Heart left ventricle (tissue), 16 donors: Measurements from ENCODE around the gene APOBEC3H. TPM values are rescaled to one million over a fixed set of nuclear protein-coding genes. Genes with fewer than 3 reads are reported as not detected.

Source experiments
- ATAC-seq, 4 donors: fragments of 200-7000 bp; cut with Tn5 transposase; one replicate each; pipeline ENCODE4 v1.9.1; 2020 to 2022; ENCODE audit warnings: moderate library complexity in 4 of 4, mild to moderate bottlenecking in 3 of 4, moderate number of reproducible peaks in 1 of 4
- DNase-seq, 5 donors: peaks; one replicate each; pipeline ENCODE4 v3.0.0-alpha.2; 2020
- H3K27ac ChIP-seq, 12 donors: fragments of 200-600 bp; sonication (generic) in 4 of 12; one replicate each; pipeline versions ENCODE4 v1.5.0 to v1.8.0; 2016 to 2022; ENCODE audit warnings: mild to moderate bottlenecking in 2 of 12
- H3K27me3 ChIP-seq, 9 donors: fragments of 200-600 bp; sonication (generic) in 2 of 9; one replicate each; pipeline versions ENCODE4 v1.5.1 to v1.8.0; 2016 to 2022; ENCODE audit warnings: mild to moderate bottlenecking in 3 of 9
- H3K36me3 ChIP-seq, 9 donors: fragments of 200-600 bp; sonication (generic) in 2 of 9; one replicate each; pipeline versions ENCODE4 v1.5.0 to v1.8.0; 2018 to 2022; ENCODE audit warnings: mild to moderate bottlenecking in 2 of 9
- H3K4me1 ChIP-seq, 12 donors: fragments of 200-600 bp; sonication (generic) in 4 of 12; one replicate each; pipeline versions ENCODE4 v1.5.0 to v1.8.0; 2016 to 2022; ENCODE audit warnings: mild to moderate bottlenecking in 3 of 12
- H3K4me3 ChIP-seq, 12 donors: fragments of 200-600 bp; sonication (generic) in 4 of 12; one replicate each; pipeline versions ENCODE4 v1.5.0 to v1.8.0; 2017 to 2022; ENCODE audit warnings: mild to moderate bottlenecking in 9 of 12, moderate library complexity in 4 of 12
- H3K9me3 ChIP-seq, 12 donors: fragments of 200-600 bp; sonication (generic) in 4 of 12; one replicate each; pipeline versions ENCODE4 v1.5.0 to v1.8.0; 2016 to 2022; ENCODE audit warnings: mild to moderate bottlenecking in 1 of 12
- CTCF ChIP-seq, 12 donors: fragments of 200-600 bp; sonication (generic) in 4 of 12; IDR thresholded peaks; one replicate each; pipeline versions ENCODE4 v1.5.0 to v1.8.0; 2018 to 2022; ENCODE audit warnings: antibody characterized with exemption in 12 of 12, mild to moderate bottlenecking in 5 of 12
- POLR2A ChIP-seq, 2 donors: fragments of 450-650 bp; IDR thresholded peaks; one replicate each; pipeline ENCODE4 v1.6.1; 2017; ENCODE audit warnings: antibody characterized with exemption in 2 of 2, mild to moderate bottlenecking in 2 of 2, moderate library complexity in 2 of 2
- WGBS, 4 donors: extraction: QIAGEN DNeasy Blood & Tissue Kit in 2 of 4; methylation state at CpG; one replicate each; pipeline versions ENCODE4 v1.1.5 to v1.1.7; 2013 to 2018; 5-methylcytosine and 5-hydroxymethylcytosine counted together
- intact Hi-C, 10 donors: fragments of 100-400 bp; cut with DNase I; formaldehyde crosslinking; loops; one replicate each; pipeline versions ENCODE4 v1.11.1 to v1.14.2; 2022
- polyA plus RNA-seq, 2 donors: library from polyadenylated mRNA; stranded (reverse); fragments of 200-250 nt; gene quantifications; one replicate each; pipeline ENCODE4 v1.2.3, GENCODE V29; 2013
- total RNA-seq, 9 donors: library from RNA; depleted of rRNA in 2 of 9; stranded (reverse); fragments of >200 nt in 2 of 9; fragmentation: NEBNext Ultra II Directional in 3 of 9; extraction: Animal tissue kit (Norgen Biotek cat#: 25700) in 3 of 9; gene quantifications; one replicate each; pipeline versions ENCODE4 v1.1.0 to v1.2.4, GENCODE V29; 2016 to 2023
- donor health status: ischemic (EF 13 %, LVEDD 7.1; RV severe dilation, severe dysfunction).
- donor health status: healthy with polysubstance abuse.
- donor health status: DM: no; HTN: yes; CAD: no.
- donor health status: DM: no; HTN: no; CAD: no.
- donor health status: ischemic (EF 25% LVEDD 6.9; RV normal size, moderate dysfunction).
- donor health status: ischemic (EF 25% LVEDD 5.7; RV mildly dilated, moderate dysfunction).
- donor health status: healthy.
- donor health status: DM: yes; HTN: yes; CAD: no.
- donor health status: ischemic (EF 35%, LVEDD 5.7; RV mildly dilated, moderate dysfunction).
- donor health status: nonischemic (EF 11% LVEDD 7.7; RV severe dilation, severe dysfunction).
- donor health status: DM: yes; HTN: yes; CAD: no.
- donor health status: PGD.
- donor health status: ischemic (EF 29% LVEDD 5.4; RV normal size, mild dysfunction).
- donor health status: nonischemic (EF 23%, LVEDD 6.1; RV moderate dilation, normal function).

Gene APOBEC3H
- total and polyA plus RNA-seq, 11 donors: 0.21 to 1.7 (median 0.60) TPM; not detected in 6

DNA sequence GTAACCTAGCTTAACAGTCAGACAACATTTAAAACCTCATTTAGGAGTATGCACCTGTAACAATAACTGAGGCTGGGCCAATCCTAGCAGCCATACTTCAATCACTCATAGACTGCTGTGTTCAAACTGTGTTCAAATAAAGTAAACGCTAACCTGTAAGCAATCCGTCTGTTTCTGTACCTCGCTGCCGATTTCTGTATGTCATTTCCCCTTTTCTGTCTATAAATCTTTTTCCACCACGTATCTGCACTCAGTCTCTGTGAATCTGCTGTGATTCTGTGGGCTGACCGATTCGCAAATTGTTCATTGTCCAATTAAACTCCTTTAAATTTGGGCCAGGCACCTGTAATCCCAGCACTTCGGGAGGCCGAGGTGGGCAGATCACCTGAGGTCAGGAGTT lies 12.3 kb downstream of the APOBEC3H start:
- no peak for DNase-seq
- Histone ChIP-seq H3K9me3 (no peaks in the 10 kb centered on the region), H3K27me3 (peaks cover 0 to 12% (median 2%) of the 10 kb centered on the region in 9 donors), H3K4me3 (no peak overlapping the region), H3K4me1 (no peaks in the 10 kb centered on the region), H3K27ac (no peak overlapping the region), H3K36me3 (no peaks in the 10 kb centered on the region)
- 86 to 91% (median 87%) methylated on average over 9 of the region's 9 CpGs for WGBS, 4 donors
- TF ChIP-seq CTCF (IDR thresholded peaks at IDR 0.05) (no peak), POLR2A (IDR thresholded peaks at IDR 0.05) (no peak)
- intact Hi-C loops: no loop called here
- no peak for ATAC-seq

- no peak for TF ChIP-seq POLR2A (IDR thresholded peaks at IDR 0.05)
- TF ChIP-seq CTCF (IDR thresholded peaks at IDR 0.05): no peak
- 65 to 73% (median 70%) methylated on average over 15 of the region's 15 CpGs for whole genome bisulfite sequencing, 4 donors
- Histone ChIP-seq H3K9me3 (no peaks in the 10 kb centered on the region), H3K4me1 (no peaks in the 10 kb centered on the region), H3K36me3 (no peaks in the 10 kb centered on the region), H3K27me3 (peaks cover 0 to 17% (median 2%) of the 10 kb centered on the region in 9 donors), H3K27ac (no peak overlapping the region), H3K4me3 (no peak overlapping the region)
- ATAC-seq (no peak), DNase-seq (no peak)
- intact Hi-C loops: loop anchor here in 2 of 10 donors (10.0 kb wide), 2 partner anchors 246 to 336 kb away; no protein-coding TSS in a partner anchor
Observed at GRCh38 chr22:39110631-39111561, 13.9 kb downstream of the APOBEC3H start.

DNA sequence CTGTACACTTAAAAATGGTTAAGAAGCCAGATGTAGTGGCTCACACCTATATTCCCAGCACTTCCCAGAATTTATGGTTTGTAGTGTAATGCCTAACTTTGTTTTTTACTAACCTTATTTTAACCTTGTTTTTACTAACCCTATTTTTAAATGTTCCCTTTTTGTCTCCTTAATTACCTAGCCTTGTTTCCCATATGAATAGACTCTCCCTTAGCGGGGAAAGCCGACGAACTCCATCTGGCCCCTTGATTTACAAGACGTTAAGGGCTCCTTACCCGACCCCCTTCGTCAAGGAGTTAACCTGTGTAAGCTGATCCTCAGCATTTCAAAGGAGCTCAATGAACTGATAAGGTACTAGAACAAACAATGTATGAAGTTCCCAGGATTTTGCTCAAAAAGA lies 17.1 kb downstream of the APOBEC3H start:
- DNase-seq: no peak
- no peaks in the 10 kb centered on the region for H3K36me3 ChIP-seq
- WGBS, 4 donors: 36 to 50% (median 43%) methylated on average over 6 of the region's 6 CpGs

More for the DNA sequence above, 17.1 kb downstream of the APOBEC3H start:
- Histone ChIP-seq H3K4me1 (peaks cover 0 to 8% (median 0%) of the 10 kb centered on the region in 12 donors), H3K27me3 (peaks cover 0 to 28% (median 6%) of the 10 kb centered on the region in 9 donors), H3K4me3 (no peak overlapping the region), H3K9me3 (no peaks in the 10 kb centered on the region), H3K27ac (no peak overlapping the region)
- intact Hi-C loops: loop anchor here in 2 of 10 donors (10.0 kb wide), 2 partner anchors 249 to 339 kb away; no protein-coding TSS in a partner anchor
- no peak for ATAC-seq
- TF ChIP-seq POLR2A (IDR thresholded peaks at IDR 0.05) (no peak), CTCF (IDR thresholded peaks at IDR 0.05) (no peak)
